Measurements from ENCODE around the gene MUC21. TPM values are rescaled to one million over a fixed set of nuclear protein-coding genes. Genes with fewer than 3 reads are reported as not detected.

Gene MUC21
- total RNA-seq, 4 donors from 2014 or later, result not detected

- H3K27me3 ChIP-seq, result no peaks in the 10 kb centered on the region
- DNase-seq (no peak), ATAC-seq (no peak)
- intact Hi-C loops (cut with DNase I; ENCODE audit: low total_unique reads), result no loop called here
- H3K36me3 ChIP-seq, result no peaks in the 10 kb centered on the region
- H3K9me3 ChIP-seq, result no peaks in the 10 kb centered on the region
- in situ Hi-C loops (cut with MboI; ENCODE audit: low sequenced_read_pairs in 4 of 4), result no loop called here
- no peak overlapping the region for H3K4me3 ChIP-seq
- no peaks in the 10 kb centered on the region for H3K4me1 ChIP-seq
- TF ChIP-seq POLR2A (IDR thresholded peaks at IDR 0.05), result no peak
- no peak for TF ChIP-seq CTCF (IDR thresholded peaks at IDR 0.05 in 4 of 5, conservative IDR thresholded peaks at IDR 0.05 in 1 of 5)
- H3K27ac ChIP-seq, result no peak overlapping the region
Observed at GRCh38 chr6:30974490-30975252, 8.8 kb upstream of the MUC21 start.

GRCh38 chr6:30979141-30979540 lies 4.4 kb upstream of the MUC21 start:
- in situ Hi-C loops (cut with MboI; ENCODE audit: low sequenced_read_pairs in 4 of 4), result no loop called here
- H3K9me3 ChIP-seq, result no peaks in the 10 kb centered on the region
- intact Hi-C loops (cut with DNase I; ENCODE audit: low total_unique reads), result no loop called here

GRCh38 chr6:30979690-30980089 lies 3.8 kb upstream of the MUC21 start:
- TF ChIP-seq POLR2A (IDR thresholded peaks at IDR 0.05) (no peak), CTCF (IDR thresholded peaks at IDR 0.05 in 4 of 5, conservative IDR thresholded peaks at IDR 0.05 in 1 of 5) (no peak)
- H3K27me3 ChIP-seq, result no peaks in the 10 kb centered on the region
- no peak overlapping the region for H3K4me3 ChIP-seq
- H3K4me1 ChIP-seq, result peaks cover 5 to 9% of the 10 kb centered on the region in 2 donors
- DNase-seq, result no peak
- no peaks in the 10 kb centered on the region for H3K9me3 ChIP-seq
- no peak overlapping the region for H3K27ac ChIP-seq
- no peaks in the 10 kb centered on the region for H3K36me3 ChIP-seq
- no peak for ATAC-seq
- in situ Hi-C loops (cut with MboI; ENCODE audit: low sequenced_read_pairs in 4 of 4), result no loop called here
- intact Hi-C loops (cut with DNase I; ENCODE audit: low total_unique reads), result no loop called here

More at GRCh38 chr6:30979141-30979540, 4.4 kb upstream of the MUC21 start:
- peaks cover 5 to 9% of the 10 kb centered on the region in 2 donors for H3K4me1 ChIP-seq
- H3K27me3 ChIP-seq, result no peaks in the 10 kb centered on the region
- H3K36me3 ChIP-seq, result no peaks in the 10 kb centered on the region
- ATAC-seq, result no peak
- no peak for DNase-seq
- no peak overlapping the region for H3K4me3 ChIP-seq
- TF ChIP-seq POLR2A (IDR thresholded peaks at IDR 0.05), result no peak
- no peak for TF ChIP-seq CTCF (IDR thresholded peaks at IDR 0.05 in 4 of 5, conservative IDR thresholded peaks at IDR 0.05 in 1 of 5)
- no peak overlapping the region for H3K27ac ChIP-seq

- ATAC-seq, result peak; percentile 87 to 90
- H3K4me3 ChIP-seq, result peak overlapping the region in 2 of 4 donors; percentile 12 to 27
Observed at GRCh38 chr6:30981942-30982772, 1.4 kb upstream of the MUC21 start.

More at GRCh38 chr6:30981942-30982772, 1.4 kb upstream of the MUC21 start:
- peak in 1 of 2 donors; percentile 57 for DNase-seq
- H3K36me3 ChIP-seq, result no peaks in the 10 kb centered on the region
- H3K9me3 ChIP-seq, result no peaks in the 10 kb centered on the region
- no peak for TF ChIP-seq POLR2A (IDR thresholded peaks at IDR 0.05)
- TF ChIP-seq CTCF (IDR thresholded peaks at IDR 0.05 in 4 of 5, conservative IDR thresholded peaks at IDR 0.05 in 1 of 5), result peak in 2 of 5 experiments; percentile 9 to 15
- peaks cover 5 to 9% of the 10 kb centered on the region in 2 donors for H3K4me1 ChIP-seq
- no peaks in the 10 kb centered on the region for H3K27me3 ChIP-seq
- H3K27ac ChIP-seq, result peak overlapping the region; percentile 30 to 74 (median 45)
- intact Hi-C loops (cut with DNase I; ENCODE audit: low total_unique reads) (no loop called here), in situ Hi-C loops (cut with MboI; ENCODE audit: low sequenced_read_pairs in 4 of 4) (no loop called here)

Measured in gastrocnemius medialis (tissue), 4 donors.